Lower lobe of right lung (tissue), 2 donors: ENCODE results near the gene LTC4S. TPM values are rescaled to one million over a fixed set of nuclear protein-coding genes. Genes with fewer than 3 reads are reported as not detected.

Experiments used
- ATAC-seq, 2 donors: fragments of 200-7000 bp; cut with Tn5 transposase; one replicate each; pipeline ENCODE4 v1.9.1; 2020 to 2022; ENCODE audit warnings: mild to moderate bottlenecking in 2 of 2, moderate library complexity in 2 of 2
- DNase-seq: peaks from one replicate; pipeline ENCODE4 v3.0.0-alpha.2; 2020
- H3K27ac ChIP-seq: fragments of 200-600 bp; one replicate; pipeline ENCODE4 v1.8.0; 2022
- H3K27me3 ChIP-seq: fragments of 200-600 bp; one replicate; pipeline ENCODE4 v1.8.0; 2022; ENCODE audit warnings: low read depth
- H3K36me3 ChIP-seq: fragments of 200-600 bp; one replicate; pipeline ENCODE4 v1.8.0; 2022; ENCODE audit warnings: mild to moderate bottlenecking
- H3K4me1 ChIP-seq: fragments of 200-600 bp; one replicate; pipeline ENCODE4 v1.8.0; 2022
- H3K4me3 ChIP-seq: fragments of 200-600 bp; one replicate; pipeline ENCODE4 v1.8.0; 2022; ENCODE audit warnings: mild to moderate bottlenecking
- H3K9me3 ChIP-seq: fragments of 200-600 bp; one replicate; pipeline ENCODE4 v1.8.0; 2022
- CTCF ChIP-seq: fragments of 200-600 bp; IDR thresholded peaks from one replicate; pipeline ENCODE4 v1.8.0; 2022; ENCODE audit warnings: antibody characterized with exemption, mild to moderate bottlenecking
- intact Hi-C: fragments of 100-400 bp; cut with DNase I; formaldehyde crosslinking; loops from one replicate; pipeline ENCODE4 v1.11.0; 2022
- total RNA-seq: library from RNA; stranded (reverse); fragmentation: NEBNext Ultra II Directional; extraction: Animal tissue kit (Norgen Biotek cat#: 25700); gene quantifications from one replicate; pipeline ENCODE4 v1.2.1, GENCODE V29; 2021
- donor health status: DM: no; HTN: yes; CAD: no; lungs with severe emphysema.

Gene LTC4S
- total RNA-seq, 1 donor from 2014 or later = 20.1 TPM

- Histone ChIP-seq H3K4me1 (peaks cover 53% of the 10 kb centered on the region), H3K9me3 (no peaks in the 10 kb centered on the region), H3K27ac (peak overlapping the region; percentile 80), H3K27me3 (no peaks in the 10 kb centered on the region), H3K4me3 (no peak overlapping the region), H3K36me3 (peaks cover 9% of the 10 kb centered on the region)
- ATAC-seq = peak in 1 of 2 donors; percentile 1
- no peak for TF ChIP-seq CTCF
- intact Hi-C loops = no loop called here
- DNase-seq = peak; percentile 65
Observed at GRCh38 chr5:179792612-179793467, 946 bp upstream of the LTC4S start.

GRCh38 chr5:179794171-179794570, 385 bp downstream of the LTC4S start:
- Histone ChIP-seq H3K4me3 (peak overlapping the region; percentile 76), H3K4me1 (peaks cover 53% of the 10 kb centered on the region)

GRCh38 chr5:179794575-179794974, 789 bp downstream of the LTC4S start:
- ATAC-seq (no peak), DNase-seq (no peak)
- no peak for TF ChIP-seq CTCF
- Histone ChIP-seq H3K4me1 (peaks cover 53% of the 10 kb centered on the region), H3K36me3 (peaks cover 26% of the 10 kb centered on the region), H3K27me3 (no peaks in the 10 kb centered on the region), H3K4me3 (peak overlapping the region; percentile 76), H3K27ac (peak overlapping the region; percentile 80), H3K9me3 (no peaks in the 10 kb centered on the region)
- intact Hi-C loops = no loop called here

More at GRCh38 chr5:179794171-179794570, 385 bp downstream of the LTC4S start:
- Histone ChIP-seq H3K36me3 (peaks cover 22% of the 10 kb centered on the region), H3K27ac (peak overlapping the region; percentile 80), H3K27me3 (no peaks in the 10 kb centered on the region), H3K9me3 (no peaks in the 10 kb centered on the region)
- intact Hi-C loops = no loop called here
- TF ChIP-seq CTCF = no peak
- DNase-seq = no peak
- ATAC-seq = no peak

GRCh38 chr5:179795049-179795862, 1.5 kb downstream of the LTC4S start:
- Histone ChIP-seq H3K4me3 (peak overlapping the region; percentile 76), H3K4me1 (peaks cover 53% of the 10 kb centered on the region), H3K27ac (peak overlapping the region; percentile 80), H3K36me3 (peaks cover 33% of the 10 kb centered on the region), H3K27me3 (no peaks in the 10 kb centered on the region), H3K9me3 (no peaks in the 10 kb centered on the region)
- intact Hi-C loops = no loop called here
- DNase-seq (peak; percentile 65), ATAC-seq (peak; percentile 27 to 57)
- no peak for TF ChIP-seq CTCF
